Right forelimb (tissue), 1 donor: ENCODE measurements around the gene ASTE1.
"Not testable (repeated sequence)": the region's sequence is repeated elsewhere in the genome, so short reads cannot be mapped to it uniquely, and the experiment has no call there.

Source experiments
- DNase-seq: peaks from one replicate; pipeline ENCODE4 v3.0.0-alpha.2; 2018

ASTE1 gene

GRCh38 chr3:131026321-131027151 lies at the start of gene ASTE1, which contains the start of gene NEK11:
Gene ASTE1, minus strand, starts transcription at chr3:131026825. Its CDS starts 1,519 bp downstream, at chr3:131025306.
Gene NEK11, plus strand, starts transcription at chr3:131026877. Its CDS starts 2,832 bp downstream, at chr3:131029709.
- DNase-seq, result peak; percentile 95

- no peak for DNase-seq
These were observed 49.2 kb upstream of the ASTE1 start for GRCh38 chr3:131075632-131076328.

GRCh38 chr3:131072845-131073244 lies 46.2 kb upstream of the ASTE1 start:
- DNase-seq, result no peak

GRCh38 chr3:131072099-131072559 lies 45.5 kb upstream of the ASTE1 start:
- no peak for DNase-seq

- no peak for DNase-seq
These were observed 41.4 kb upstream of the ASTE1 start for GRCh38 chr3:131067983-131068382.

GRCh38 chr3:131053043-131053859 lies 26.6 kb upstream of the ASTE1 start:
- DNase-seq, result no peak

GRCh38 chr3:131050001-131050400 lies 23.4 kb upstream of the ASTE1 start:
- no peak for DNase-seq

GRCh38 chr3:131048030-131048429 lies 21.4 kb upstream of the ASTE1 start:
- no peak for DNase-seq

- no peak for DNase-seq
These were observed 21.0 kb upstream of the ASTE1 start for GRCh38 chr3:131047582-131047981.

- not testable (repeated sequence) for DNase-seq
These were observed 15.8 kb upstream of the ASTE1 start for GRCh38 chr3:131042271-131042985.

GRCh38 chr3:131038326-131038725 lies 11.7 kb upstream of the ASTE1 start:
- no peak for DNase-seq

GRCh38 chr3:131036986-131037385 lies 10.4 kb upstream of the ASTE1 start:
- DNase-seq, result no peak

- no peak for DNase-seq
These were observed 9.7 kb upstream of the ASTE1 start for GRCh38 chr3:131036200-131036816.

GRCh38 chr3:131033480-131034080 lies 7.0 kb upstream of the ASTE1 start:
- DNase-seq, result no peak

GRCh38 chr3:131031660-131032059 lies 5.0 kb upstream of the ASTE1 start:
- no peak for DNase-seq

GRCh38 chr3:131028844-131029243 lies 2.2 kb upstream of the ASTE1 start:
- DNase-seq, result no peak

- DNase-seq, result no peak
These were observed 1.1 kb downstream of the ASTE1 start for GRCh38 chr3:131025539-131025938.

- DNase-seq, result no peak
These were observed 6.4 kb downstream of the ASTE1 start for GRCh38 chr3:131020122-131020693.

GRCh38 chr3:131018970-131019369 lies 7.7 kb downstream of the ASTE1 start:
- DNase-seq, result no peak

- no peak for DNase-seq
These were observed 16.9 kb downstream of the ASTE1 start for GRCh38 chr3:131009698-131010097.

GRCh38 chr3:131008326-131008725 lies 18.3 kb downstream of the ASTE1 start:
- no peak for DNase-seq
